GM19468 (cell line): Measurements from ENCODE around the gene SLC26A6.

Experiments used
- ATAC-seq: cut with Tn5 transposase; IDR thresholded peaks from one replicate; pipeline ENCODE4 v1.9.1; 2021; ENCODE audit warnings: mild to moderate bottlenecking, moderate library complexity, moderate number of reproducible peaks; ENCODE audit not compliant: unreplicated experiment; ENCODE audit errors: extremely low read depth

SLC26A6 gene

DNA sequence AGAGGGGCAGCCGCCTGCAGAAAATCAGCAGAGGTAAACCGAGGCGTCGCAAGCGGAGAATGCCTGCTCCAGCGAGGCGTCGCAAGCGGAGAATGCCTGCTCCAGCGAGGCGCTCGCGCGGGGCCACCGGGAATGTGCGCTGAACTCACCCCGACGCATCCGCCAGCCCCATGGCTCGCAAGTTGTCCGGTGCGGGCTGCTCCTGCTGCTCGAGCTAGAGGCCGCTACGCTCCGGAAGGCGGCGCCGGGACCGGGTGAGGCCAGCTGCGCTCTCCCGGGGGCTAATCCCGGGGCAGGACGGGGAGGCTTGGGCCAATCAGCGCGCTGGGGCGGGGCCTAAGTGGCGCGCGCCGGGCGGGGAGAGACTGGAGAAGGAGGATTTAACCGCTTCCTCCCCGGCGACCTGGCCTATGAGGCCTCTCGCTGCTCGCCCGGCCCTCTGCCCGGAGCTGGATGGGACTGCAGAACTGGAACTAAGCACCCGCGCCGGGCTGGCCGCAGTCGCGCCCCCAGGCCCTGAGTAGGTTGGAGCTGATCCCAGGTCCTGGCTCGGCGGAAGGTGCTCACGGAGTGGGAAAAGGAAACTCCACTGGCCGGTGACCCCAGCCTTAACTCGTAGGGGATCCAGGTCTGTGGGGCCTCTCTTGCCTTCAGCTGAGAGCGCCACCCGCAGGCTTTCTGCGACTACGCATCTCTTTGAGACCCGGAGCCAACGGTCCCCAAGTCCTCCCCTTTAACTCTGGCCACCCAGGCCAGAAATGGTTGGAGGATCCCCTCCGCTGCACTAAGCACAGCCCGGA lies at the start of gene SLC26A6:
Gene SLC26A6, minus strand, starts transcription at position 240 of the 800 bp plus-strand sequence. Its CDS starts 68 bp downstream, at position 172.
- ATAC-seq, result peak; percentile 71

DNA sequence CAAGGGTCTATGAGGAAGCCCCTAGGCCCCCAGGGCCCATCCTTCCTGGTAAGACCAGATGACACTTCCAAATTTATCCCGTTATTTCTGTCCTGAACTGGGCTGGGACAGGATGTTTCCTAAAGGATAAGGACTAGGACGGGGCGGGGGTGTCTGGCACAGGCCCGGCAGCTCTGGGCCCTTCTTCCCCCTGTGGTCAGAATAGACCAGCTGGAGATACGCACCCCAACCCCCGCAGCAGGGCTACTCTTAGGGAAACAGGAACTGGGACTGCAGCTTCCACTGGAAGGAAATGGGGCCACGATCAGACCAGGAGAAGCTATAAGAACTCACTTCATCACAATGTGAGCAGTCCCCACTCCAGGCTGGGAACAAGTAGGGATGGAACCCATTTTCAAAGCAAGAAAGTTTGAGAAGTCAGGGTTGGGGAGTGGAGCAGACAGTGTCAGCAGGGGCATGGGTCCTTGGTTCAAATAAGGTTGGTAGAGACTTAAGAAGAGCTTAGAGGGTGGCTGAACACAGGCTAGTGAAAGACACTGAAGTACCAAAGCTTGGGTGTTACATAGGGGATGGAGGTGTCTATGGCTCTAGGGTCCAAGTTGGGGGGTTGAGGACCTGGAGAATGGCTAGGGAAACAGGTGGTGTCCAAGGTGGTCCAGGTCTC lies 49.4 kb upstream of the SLC26A6 start:
- ATAC-seq, result no peak

- ATAC-seq, result no peak
These were observed 48.7 kb upstream of the SLC26A6 start for GRCh38 chr3:48684054-48684349.

DNA sequence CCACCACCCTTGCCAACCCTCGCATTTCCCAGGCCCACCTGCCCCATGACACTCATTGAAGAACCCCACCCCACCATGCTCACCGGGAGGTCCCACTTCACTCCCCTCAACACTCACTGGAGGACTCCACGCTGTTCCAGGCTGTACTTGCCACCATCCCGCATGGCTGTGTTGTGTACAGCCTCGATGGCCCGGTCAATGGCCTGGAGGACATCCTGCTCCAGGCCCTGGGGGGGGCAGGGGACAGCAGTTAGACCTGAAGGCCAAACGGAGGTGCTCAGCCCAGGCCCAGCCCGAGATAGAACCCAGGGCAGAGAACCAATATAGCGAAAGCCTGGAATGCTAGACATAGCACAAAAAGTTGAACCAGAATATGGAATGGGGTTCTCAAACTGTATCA lies 47.5 kb upstream of the SLC26A6 start:
- no peak for ATAC-seq

GRCh38 chr3:48681974-48682610 lies 46.8 kb upstream of the SLC26A6 start:
- ATAC-seq, result no peak

DNA sequence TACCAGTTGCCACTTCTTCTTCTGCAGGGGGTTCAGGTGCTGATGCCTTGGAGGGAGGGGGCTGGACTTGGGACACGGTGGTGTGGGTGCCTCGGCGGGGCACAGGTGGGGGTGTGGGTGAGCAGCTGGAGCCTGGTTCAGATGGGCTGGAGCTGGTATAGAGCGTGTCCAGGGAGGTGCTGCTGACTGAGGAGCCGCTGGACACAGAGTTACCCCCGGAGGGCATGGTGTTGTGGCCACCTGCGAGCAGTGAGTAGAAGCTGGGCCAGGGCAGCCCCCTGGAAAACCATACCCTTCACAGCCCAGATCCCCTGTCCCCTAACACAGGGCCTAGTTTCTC lies 46.2 kb upstream of the SLC26A6 start:
- ATAC-seq, result no peak

DNA sequence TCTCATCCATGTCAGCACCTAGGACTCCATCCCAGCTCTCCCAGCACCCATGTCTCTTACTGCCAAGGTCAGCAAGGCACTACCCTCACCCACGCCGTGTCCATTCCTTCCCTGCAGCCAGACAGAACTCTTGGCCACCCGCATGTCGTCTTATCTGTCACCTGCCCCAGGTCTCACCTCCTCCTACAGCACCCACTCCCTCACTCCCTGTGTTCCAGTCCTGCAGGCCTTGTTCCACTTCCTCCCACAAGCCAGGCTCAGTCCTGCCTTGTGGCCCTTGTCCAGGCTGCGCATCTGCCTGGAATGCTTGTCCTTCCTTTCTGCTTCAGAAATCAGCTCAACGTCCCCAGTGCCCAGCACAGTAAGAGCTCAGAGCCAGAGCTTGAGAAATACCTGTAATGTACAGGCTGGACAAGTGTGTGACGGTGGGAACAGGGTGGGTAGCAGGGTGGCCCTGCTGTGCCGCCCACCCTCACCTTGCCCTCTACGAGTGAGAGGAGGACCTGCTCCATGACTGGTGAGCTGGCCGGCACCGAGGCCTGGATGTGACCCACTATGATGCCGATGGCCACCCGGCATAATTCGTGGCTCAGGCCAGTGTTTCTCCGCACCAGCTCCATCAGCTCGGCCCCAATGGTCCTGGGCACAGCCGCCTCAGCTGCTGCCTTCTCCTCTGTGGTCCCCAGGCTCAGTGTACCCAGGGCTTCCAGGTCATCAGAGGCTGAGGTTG lies 45.7 kb upstream of the SLC26A6 start:
- no peak for ATAC-seq

DNA sequence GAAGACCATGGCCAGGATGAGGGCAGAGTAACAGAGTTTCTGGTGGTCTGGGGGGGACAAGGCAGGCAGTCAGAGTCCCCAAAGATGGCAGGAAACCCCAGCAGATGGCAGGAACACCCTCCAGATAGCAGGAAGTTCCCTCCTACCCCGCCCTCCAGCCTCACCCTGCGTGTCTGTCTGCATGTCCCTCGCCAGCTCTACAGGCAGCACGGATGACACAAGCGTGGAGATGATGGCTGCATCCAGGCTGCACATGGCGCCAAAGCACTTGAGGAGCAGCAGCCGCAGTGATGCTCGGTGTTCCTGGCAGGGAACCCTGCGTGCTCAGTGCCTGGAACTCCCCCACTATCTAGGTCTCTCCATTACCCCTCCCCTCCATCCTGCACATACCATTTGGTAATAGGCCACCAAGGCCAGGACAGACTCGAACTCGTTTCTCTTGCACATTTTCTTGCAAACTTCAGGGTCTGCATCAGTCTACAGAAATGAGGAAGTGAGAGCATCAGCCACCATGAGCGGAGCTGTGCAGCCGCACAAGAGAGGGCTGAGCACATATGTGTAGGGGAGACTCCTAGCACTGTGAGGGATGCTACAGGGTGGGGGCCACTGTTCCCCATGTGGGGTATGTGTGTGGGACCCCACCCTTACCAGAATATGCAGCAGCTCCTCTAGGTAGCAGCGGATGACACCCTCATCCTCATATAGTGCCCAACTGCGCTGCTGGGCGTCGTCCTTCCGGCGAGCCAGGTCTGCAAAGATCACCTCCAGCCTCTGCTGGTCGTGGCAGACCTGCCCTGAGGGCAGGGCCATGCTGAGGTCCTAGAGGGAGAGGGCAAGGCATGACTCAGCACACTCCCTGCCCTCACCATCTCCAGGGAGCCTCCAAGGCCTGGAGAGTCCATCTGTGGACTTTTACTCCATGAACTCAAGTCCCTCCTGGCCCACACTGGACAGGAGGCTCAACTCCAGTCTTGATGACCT lies 44.4 kb upstream of the SLC26A6 start:
- no peak for ATAC-seq

GRCh38 chr3:48678566-48679380 lies 43.5 kb upstream of the SLC26A6 start:
- no peak for ATAC-seq

- ATAC-seq, result no peak
These were observed 42.8 kb upstream of the SLC26A6 start for GRCh38 chr3:48678056-48678455.

DNA sequence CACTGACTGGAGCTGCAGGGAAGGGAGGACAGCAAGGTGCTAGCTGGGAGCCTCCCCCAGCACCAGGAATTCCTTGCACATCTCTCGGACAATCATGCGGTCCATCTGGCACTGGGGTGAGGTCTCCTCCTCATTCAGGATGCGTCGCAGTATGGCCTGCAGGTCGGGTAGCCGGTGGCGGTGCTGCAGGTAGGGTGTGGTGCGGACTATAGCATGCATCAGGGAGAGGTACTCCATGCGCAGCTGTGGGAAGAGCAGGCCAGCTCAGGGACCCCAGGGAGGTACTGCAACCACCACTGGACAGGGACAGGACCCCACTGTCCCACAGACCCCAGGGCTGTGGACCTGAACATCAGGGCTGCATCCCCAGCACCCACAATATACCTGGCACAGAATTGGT lies 39.2 kb upstream of the SLC26A6 start:
- no peak for ATAC-seq

- ATAC-seq, result no peak
These were observed 37.3 kb upstream of the SLC26A6 start for GRCh38 chr3:48672522-48672921.

DNA sequence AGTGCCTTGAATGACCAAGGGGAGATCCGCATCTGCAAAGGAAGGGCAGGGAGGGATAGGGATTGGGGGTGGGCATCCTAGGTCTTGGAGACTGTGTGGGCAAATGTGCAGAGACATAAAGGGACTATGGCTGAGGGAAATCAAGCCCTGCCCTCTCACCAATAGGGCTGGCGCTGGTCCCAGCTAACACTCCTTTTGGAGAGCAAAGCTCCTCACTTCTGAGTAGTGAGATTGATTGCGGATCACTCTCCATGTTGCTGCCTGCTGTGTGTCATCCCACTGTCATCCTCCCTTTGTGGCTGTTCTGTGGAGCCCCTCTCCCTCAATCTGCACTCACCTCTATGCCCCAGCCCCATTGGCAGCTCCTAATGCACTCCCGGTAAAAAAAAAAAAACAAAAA lies 29.7 kb upstream of the SLC26A6 start:
- ATAC-seq, result no peak

DNA sequence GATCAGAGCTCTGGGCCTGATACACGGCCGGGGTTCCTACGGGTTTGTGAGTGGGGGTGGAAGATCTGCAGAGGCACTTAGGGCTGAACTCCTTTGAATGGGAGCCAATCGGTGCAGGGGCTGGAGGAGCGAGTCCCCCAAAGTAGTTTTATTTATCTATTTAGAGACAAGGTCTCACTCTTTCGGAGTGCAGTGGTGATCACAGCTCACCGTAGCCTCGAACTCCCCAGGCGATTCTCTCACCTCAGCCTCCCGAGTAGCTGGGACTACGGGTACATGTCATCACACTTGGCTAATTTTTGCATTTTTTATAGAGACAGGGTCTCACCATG lies 29.0 kb upstream of the SLC26A6 start:
- no peak for ATAC-seq

DNA sequence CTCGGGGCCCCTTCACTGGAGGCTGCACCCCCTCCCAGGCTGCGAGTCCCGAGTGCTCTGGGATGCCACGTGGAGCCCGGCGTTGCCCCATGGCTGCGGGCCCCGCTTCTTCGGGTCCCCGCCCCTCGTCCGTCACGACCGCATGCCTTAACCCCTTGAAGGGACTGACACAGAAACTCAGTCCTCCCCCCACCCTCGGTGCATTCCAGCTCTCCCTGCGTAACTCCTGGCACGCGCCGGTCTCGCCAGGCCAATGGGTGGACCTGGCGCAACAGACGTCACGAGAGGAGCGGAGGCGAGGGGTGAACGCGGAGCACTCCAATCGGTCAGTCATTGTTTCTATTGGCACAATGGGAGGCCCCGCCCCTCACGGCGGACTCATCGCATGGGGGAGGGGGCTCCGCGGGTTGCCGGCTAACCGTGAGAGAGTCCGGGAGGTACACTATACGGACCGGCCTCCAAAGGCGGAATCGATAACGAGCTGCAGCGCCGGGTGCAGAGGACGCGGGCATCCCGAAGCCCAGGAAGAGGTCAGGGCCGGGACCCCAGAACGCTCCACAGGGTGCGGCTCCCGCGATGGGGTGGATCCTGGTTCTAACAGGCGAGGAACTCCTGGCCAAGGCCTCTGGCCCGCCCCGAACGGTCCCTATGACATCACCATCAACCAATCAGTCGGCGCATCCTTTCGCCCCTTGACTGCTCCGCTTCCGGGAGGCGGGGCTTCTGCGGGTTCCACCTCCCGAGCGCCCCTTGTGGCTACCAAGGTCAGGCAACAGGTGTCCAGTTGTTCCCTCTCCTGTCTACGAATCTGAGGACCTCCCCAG lies 28.4 kb upstream of the SLC26A6 start:
- peak; percentile 77 for ATAC-seq

DNA sequence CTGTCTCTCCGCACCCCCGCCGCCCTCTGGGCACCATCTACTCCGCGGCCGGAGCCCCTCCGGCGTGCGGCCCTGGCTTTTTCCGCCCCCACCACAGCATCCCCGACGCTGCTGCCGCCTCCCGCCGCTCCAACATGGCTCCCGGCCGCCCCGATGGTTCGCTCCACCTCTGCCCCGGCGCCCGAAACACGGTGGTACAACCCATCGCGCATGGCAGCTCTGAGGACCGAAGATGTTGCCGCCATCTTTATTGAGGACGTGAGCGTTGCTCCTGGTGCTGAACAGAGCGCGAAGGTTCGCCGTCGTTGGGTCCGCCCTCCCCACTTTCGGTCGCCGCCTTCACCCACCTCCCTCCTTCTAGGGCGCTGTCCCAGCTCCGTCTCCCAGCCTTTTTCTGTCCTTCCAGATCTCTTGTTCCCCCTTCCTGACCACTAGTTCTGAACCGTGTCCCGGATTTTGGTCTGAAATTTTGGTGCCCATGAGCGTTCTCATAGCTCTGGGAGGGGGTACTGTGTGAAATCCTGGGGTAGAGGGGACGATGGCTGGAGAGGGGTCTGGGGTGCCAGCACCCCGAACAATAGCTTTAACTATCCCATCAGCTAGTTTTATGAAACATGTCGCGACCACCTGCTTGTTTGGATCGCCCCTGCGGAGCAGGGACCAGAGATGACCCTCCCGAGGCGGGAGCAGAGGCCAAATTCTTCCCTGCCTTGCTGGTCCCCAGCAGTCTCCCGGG lies 27.7 kb upstream of the SLC26A6 start, which contains the start of gene CELSR3:
Gene CELSR3, minus strand, starts transcription at position 134 of the 736 bp plus-strand sequence. CDS start 252 bp downstream, outside the sequence.
- no peak for ATAC-seq

GRCh38 chr3:48662145-48662752 lies 27.0 kb upstream of the SLC26A6 start:
- no peak for ATAC-seq
